Testis (tissue), 3 donors: ENCODE data around the gene LORICRIN. TPM values are rescaled to one million over a fixed set of nuclear protein-coding genes. Genes with fewer than 3 reads are reported as not detected.
"Not testable (repeated sequence)": the region's sequence is repeated elsewhere in the genome, so short reads cannot be mapped to it uniquely, and the experiment has no call there.

Experiments used
- DNase-seq: peaks from one replicate; pipeline ENCODE4 v3.0.0-alpha.2; 2019
- H3K27ac ChIP-seq, 2 donors: fragments of 200-600 bp; sonication (generic); one replicate each; pipeline ENCODE4 v1.5.1; 2019
- H3K27me3 ChIP-seq: fragments of 200-600 bp; sonication (generic); one replicate; pipeline ENCODE4 v1.5.1; 2019
- H3K36me3 ChIP-seq: fragments of 200-600 bp; sonication (generic); one replicate; pipeline ENCODE4 v1.5.1; 2017; ENCODE audit warnings: low read depth; ENCODE audit errors: missing control alignments
- H3K4me1 ChIP-seq: fragments of 200-600 bp; sonication (generic); one replicate; pipeline ENCODE4 v1.5.1; 2019
- H3K4me3 ChIP-seq, 2 donors: fragments of 200-600 bp; sonication (generic); one replicate each; pipeline ENCODE4 v1.5.1; 2017 to 2019
- H3K9me3 ChIP-seq: fragments of 200-600 bp; sonication (generic); one replicate; pipeline ENCODE4 v1.5.1; 2017
- POLR2A ChIP-seq: fragments of 450-650 bp; IDR thresholded peaks from one replicate; pipeline ENCODE4 v1.6.1; 2017; ENCODE audit warnings: antibody characterized with exemption, mild to moderate bottlenecking, moderate library complexity
- WGBS, 2 donors: methylation state at CpG; one replicate each; pipeline ENCODE4 v1.1.5; 2018; 5-methylcytosine and 5-hydroxymethylcytosine counted together
- intact Hi-C: fragments of 100-400 bp; cut with DNase I; formaldehyde crosslinking; loops from one replicate; pipeline ENCODE4 v1.15.1; 2023; ENCODE audit warnings: low total_unique reads
- polyA plus RNA-seq: library from polyadenylated mRNA; stranded (reverse); fragments of 350-450 nt; fragmentation: Illumina TruSeq; extraction: RNeasy Lipid Tissue Mini Kit (QIAGEN cat#74804); gene quantifications from one replicate; pipeline ENCODE4 v1.2.3, GENCODE V29; 2014; ENCODE audit warnings: low read depth, low replicate concordance; ENCODE audit not compliant: insufficient read depth
- total RNA-seq, 2 donors: library from RNA; depleted of rRNA; stranded (reverse); fragments of >200 nt; gene quantifications; one replicate each; pipeline ENCODE4 v1.2.3, GENCODE V29; 2016
- TF ChIP-seq, protein P1 (sequence below), 3 experiments: fragments of 450-650 bp in 2 of 3; fragments of 200-600 bp in 1 of 3; sonication (generic) in 1 of 3; IDR thresholded peaks; one replicate each; pipeline ENCODE4 v1.5.1; 2016 to 2019; ENCODE audit warnings: antibody characterized with exemption in 3 of 3, mild to moderate bottlenecking in 2 of 3, moderate library complexity in 1 of 3

The LORICRIN gene
- total and polyA plus RNA-seq, 3 donors from 2014 or later = 0.25 to 0.31 TPM; not detected in 1

DNA sequence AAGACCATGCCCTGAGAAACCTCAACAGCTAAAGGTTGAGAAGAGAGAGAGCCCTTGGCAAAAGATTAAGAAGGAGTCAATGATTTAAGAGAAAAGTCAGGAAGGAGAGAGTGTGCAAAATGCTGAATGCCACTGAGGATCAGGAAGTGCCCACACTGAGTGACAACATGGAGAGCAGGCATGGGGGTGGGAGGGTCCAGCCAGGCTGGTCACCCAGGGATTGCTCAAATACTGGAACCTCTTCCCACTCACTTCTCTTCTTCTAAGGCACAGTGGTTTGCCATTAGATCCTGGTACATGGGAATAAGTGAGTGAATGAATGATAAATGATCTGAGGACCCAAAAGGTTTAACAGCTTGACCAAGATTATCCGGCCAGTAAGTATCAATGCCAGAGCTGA is 31.0 kb upstream of the LORICRIN start:
- no peak overlapping the region for H3K4me3 ChIP-seq
- no peaks in the 10 kb centered on the region for H3K4me1 ChIP-seq
- no peak overlapping the region for H3K27ac ChIP-seq
- no peaks in the 10 kb centered on the region for H3K27me3 ChIP-seq
- no peaks in the 10 kb centered on the region for H3K9me3 ChIP-seq
- intact Hi-C loops = no loop called here
- 94 to 100% methylated on average over 1 of the region's 1 CpG for WGBS, 2 donors
- TF ChIP-seq, protein P1, sequence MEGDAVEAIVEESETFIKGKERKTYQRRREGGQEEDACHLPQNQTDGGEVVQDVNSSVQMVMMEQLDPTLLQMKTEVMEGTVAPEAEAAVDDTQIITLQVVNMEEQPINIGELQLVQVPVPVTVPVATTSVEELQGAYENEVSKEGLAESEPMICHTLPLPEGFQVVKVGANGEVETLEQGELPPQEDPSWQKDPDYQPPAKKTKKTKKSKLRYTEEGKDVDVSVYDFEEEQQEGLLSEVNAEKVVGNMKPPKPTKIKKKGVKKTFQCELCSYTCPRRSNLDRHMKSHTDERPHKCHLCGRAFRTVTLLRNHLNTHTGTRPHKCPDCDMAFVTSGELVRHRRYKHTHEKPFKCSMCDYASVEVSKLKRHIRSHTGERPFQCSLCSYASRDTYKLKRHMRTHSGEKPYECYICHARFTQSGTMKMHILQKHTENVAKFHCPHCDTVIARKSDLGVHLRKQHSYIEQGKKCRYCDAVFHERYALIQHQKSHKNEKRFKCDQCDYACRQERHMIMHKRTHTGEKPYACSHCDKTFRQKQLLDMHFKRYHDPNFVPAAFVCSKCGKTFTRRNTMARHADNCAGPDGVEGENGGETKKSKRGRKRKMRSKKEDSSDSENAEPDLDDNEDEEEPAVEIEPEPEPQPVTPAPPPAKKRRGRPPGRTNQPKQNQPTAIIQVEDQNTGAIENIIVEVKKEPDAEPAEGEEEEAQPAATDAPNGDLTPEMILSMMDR (IDR thresholded peaks at IDR 0.05) = no peak
- TF ChIP-seq POLR2A = no peak
- DNase-seq = no peak
- H3K36me3 ChIP-seq = no peaks in the 10 kb centered on the region

DNA sequence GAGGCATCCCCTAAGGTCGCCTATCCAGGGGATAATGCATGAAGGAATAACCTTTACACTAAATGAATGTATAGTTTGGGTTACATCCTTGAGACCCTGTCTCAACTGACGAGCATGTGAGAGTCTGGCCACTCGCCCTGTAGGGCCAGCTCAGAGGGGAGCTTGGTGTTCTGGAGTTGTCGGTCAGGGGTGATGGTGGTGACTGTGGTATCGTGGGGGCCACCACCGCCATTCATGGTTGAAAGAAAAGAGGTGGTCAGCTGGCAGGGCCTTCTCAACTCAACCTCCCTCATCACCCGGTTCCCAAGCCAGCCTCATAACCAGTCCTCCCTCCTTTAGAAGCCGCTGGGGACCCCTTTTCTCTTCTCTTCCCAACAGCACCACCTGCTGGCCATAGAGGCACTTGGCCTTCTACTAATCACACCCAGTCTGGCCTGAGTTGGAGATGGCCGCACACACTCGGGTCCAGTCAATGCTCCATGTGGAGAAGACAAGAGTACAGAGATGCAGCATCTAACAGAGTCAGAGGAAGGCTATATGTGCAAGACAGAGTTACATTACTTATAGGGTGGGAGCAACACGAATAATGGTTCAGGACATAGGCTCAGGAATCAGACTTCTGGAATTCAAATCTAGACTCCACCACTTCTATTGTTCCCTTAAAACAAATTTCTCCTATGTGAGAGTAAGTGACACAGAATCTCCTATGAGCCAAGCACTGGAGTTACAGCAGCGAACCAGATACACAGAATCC is 30.2 kb upstream of the LORICRIN start:
- H3K27me3 ChIP-seq, H3K27ac ChIP-seq, H3K9me3 ChIP-seq, intact Hi-C loops, H3K4me3 ChIP-seq, H3K4me1 ChIP-seq, H3K36me3 ChIP-seq: not testable (repeated sequence)
- 62 to 65% methylated on average over 12 of the region's 12 CpGs for WGBS, 2 donors
- TF ChIP-seq, protein P1 (IDR thresholded peaks at IDR 0.05) = peak in 2 of 3 experiments; percentile 9 to 46
- peak; percentile 46 for DNase-seq

DNA sequence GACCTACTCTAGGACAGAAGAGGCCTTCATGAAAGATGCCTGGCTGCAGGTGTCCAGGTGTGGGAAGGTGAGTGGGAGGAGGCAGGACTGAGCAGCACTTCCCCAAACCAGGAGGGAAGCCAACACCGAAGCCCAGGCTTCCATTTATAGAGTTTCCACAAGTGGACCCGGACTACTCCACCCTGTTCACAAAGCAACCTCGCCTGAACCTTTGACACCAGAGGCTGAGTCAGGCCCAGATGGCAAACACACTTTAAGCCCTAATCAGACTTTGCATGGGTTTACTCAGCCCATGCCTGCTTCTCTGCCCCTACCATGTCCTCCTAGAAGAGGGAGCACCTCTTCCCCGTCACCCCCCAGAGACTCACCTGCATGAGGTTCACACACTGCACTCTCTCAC is 28.1 kb upstream of the LORICRIN start:
- intact Hi-C loops = no loop called here
- Histone ChIP-seq H3K36me3 (no peaks in the 10 kb centered on the region), H3K27ac (no peak overlapping the region), H3K4me1 (no peaks in the 10 kb centered on the region), H3K9me3 (no peaks in the 10 kb centered on the region), H3K4me3 (no peak overlapping the region), H3K27me3 (no peaks in the 10 kb centered on the region)
- 73 to 96% methylated on average over 2 to 4 of the region's 4 CpGs for WGBS, 2 donors
- DNase-seq = no peak
- TF ChIP-seq, protein P1 (IDR thresholded peaks at IDR 0.05) = no peak
- no peak for TF ChIP-seq POLR2A

DNA sequence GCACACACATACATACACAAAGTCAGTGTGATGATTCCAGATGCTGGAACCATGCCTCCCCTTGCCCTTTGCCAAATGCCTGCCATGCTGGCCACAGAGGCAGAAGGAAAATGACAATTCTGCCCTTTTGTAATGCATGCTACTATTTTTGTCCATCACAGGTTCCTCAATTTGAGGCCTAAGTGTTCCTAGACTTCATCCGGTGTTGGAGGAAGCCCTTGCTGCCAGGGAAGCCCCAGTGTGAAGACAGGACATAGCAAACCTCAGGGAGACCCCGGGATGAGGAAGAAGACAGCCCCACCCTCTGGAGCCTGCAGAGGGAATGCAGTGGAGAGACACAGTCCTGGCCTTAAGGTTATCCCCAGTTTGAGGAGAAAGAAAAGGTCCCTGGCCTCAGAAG is 27.7 kb upstream of the LORICRIN start:
- no peak for DNase-seq
- no peaks in the 10 kb centered on the region for H3K9me3 ChIP-seq
- H3K27me3 ChIP-seq = no peaks in the 10 kb centered on the region
- no peak for TF ChIP-seq POLR2A
- TF ChIP-seq, protein P1 (IDR thresholded peaks at IDR 0.05) = no peak
- 72 to 79% methylated on average over 2 of the region's 2 CpGs for WGBS, 2 donors
- no peak overlapping the region for H3K4me3 ChIP-seq
- H3K36me3 ChIP-seq = no peaks in the 10 kb centered on the region
- intact Hi-C loops = no loop called here
- H3K4me1 ChIP-seq = no peaks in the 10 kb centered on the region
- H3K27ac ChIP-seq = no peak overlapping the region

DNA sequence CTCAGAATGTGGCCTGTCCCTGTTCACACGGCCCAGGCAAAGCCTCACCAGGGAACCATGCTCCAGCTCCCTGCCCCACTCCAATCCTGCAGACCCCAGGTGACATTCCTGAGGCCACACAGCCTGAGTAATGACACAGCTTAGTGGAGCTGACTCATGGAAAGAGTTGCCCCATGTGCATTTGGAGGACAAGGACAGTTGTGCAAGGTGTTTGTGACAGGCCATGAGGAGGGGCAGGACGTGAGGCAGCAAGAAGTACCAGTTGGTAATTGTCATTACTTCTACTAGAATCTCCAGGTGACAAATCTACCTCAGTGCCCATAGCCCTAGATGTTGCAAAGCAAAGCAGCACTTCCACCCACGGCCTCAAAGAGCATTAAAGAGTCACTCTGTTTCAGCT is 26.9 kb upstream of the LORICRIN start:
- Histone ChIP-seq H3K4me1 (no peaks in the 10 kb centered on the region), H3K4me3 (no peak overlapping the region), H3K36me3 (no peaks in the 10 kb centered on the region), H3K27ac (no peak overlapping the region), H3K27me3 (no peaks in the 10 kb centered on the region), H3K9me3 (no peaks in the 10 kb centered on the region)
- 60 to 71% methylated on average over 1 to 3 of the region's 3 CpGs for WGBS, 2 donors
- intact Hi-C loops = no loop called here
- TF ChIP-seq, protein P1 (IDR thresholded peaks at IDR 0.05) = no peak
- TF ChIP-seq POLR2A = no peak
- no peak for DNase-seq
